Stimulated activated naive CD4-positive, alpha-beta T cell treated with Interleukin-2 at 50 U/mL for 16 hours (primary cell): ENCODE data around the gene MRPL18.
"Not testable (repeated sequence)": the region's sequence is repeated elsewhere in the genome, so short reads cannot be mapped to it uniquely, and the experiment has no call there.

Experiments
- DNase-seq: peaks from one replicate; lab custom pipeline; 2025; lab: John Stamatoyannopoulos, UW

MRPL18 gene

GRCh38 chr6:159816775-159817174, 26.5 kb downstream of the MRPL18 start:
- not testable (repeated sequence) for DNase-seq

- no peak for DNase-seq
Observed at GRCh38 chr6:159817951-159818739, 27.9 kb downstream of the MRPL18 start.

- DNase-seq, result no peak
Observed at GRCh38 chr6:159819098-159819497, 28.8 kb downstream of the MRPL18 start.

GRCh38 chr6:159819932-159820640, 29.8 kb downstream of the MRPL18 start:
- DNase-seq, result peak; percentile 19

- DNase-seq, result no peak
Observed at GRCh38 chr6:159821122-159821521, 30.9 kb downstream of the MRPL18 start.

GRCh38 chr6:159821726-159822125, 31.5 kb downstream of the MRPL18 start:
- no peak for DNase-seq

GRCh38 chr6:159823953-159824352, 33.7 kb downstream of the MRPL18 start:
- no peak for DNase-seq

GRCh38 chr6:159824690-159825089, 34.4 kb downstream of the MRPL18 start:
- DNase-seq, result not testable (repeated sequence)

- no peak for DNase-seq
Observed at GRCh38 chr6:159826004-159826403, 35.7 kb downstream of the MRPL18 start.

GRCh38 chr6:159826968-159827647, 36.8 kb downstream of the MRPL18 start:
- no peak for DNase-seq

- no peak for DNase-seq
Observed at GRCh38 chr6:159828074-159828473, 37.8 kb downstream of the MRPL18 start.

- no peak for DNase-seq
Observed at GRCh38 chr6:159829526-159829925, 39.3 kb downstream of the MRPL18 start.

- no peak for DNase-seq
Observed at GRCh38 chr6:159830501-159831372, 40.5 kb downstream of the MRPL18 start.

GRCh38 chr6:159831373-159831679, 41.1 kb downstream of the MRPL18 start:
- DNase-seq, result no peak

GRCh38 chr6:159832946-159833345, 42.7 kb downstream of the MRPL18 start:
- DNase-seq, result no peak

GRCh38 chr6:159833556-159833955, 43.3 kb downstream of the MRPL18 start:
- DNase-seq, result no peak

GRCh38 chr6:159833997-159834603, 43.8 kb downstream of the MRPL18 start:
- DNase-seq, result no peak

GRCh38 chr6:159836718-159837490, 46.6 kb downstream of the MRPL18 start:
- no peak for DNase-seq

- no peak for DNase-seq
Observed at GRCh38 chr6:159837511-159837910, 47.2 kb downstream of the MRPL18 start.

GRCh38 chr6:159838020-159838744, 47.9 kb downstream of the MRPL18 start:
- DNase-seq, result no peak
